ENCODE results near the gene PLA2G6.
"Not testable (repeated sequence)": the region's sequence is repeated elsewhere in the genome, so short reads cannot be mapped to it uniquely, and the experiment has no call there.

DNA sequence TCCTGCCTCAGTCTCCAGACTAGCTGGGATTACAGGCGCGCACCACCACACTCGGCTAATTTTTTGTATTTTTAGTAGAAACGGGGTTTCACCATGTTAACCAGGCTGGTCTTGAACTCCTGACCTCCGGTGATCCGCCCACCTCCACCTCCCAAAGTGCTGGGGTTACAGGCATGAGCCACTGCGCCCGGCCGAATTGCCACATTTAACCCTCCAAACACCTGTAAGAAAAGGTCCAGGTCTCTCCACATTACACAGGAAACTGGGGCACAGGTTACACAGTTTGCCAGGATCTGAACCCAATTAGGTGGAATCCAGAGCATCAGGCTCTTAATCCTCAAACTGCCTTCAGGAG is 4.1 kb downstream of the PLA2G6 start:
- TF ChIP-seq, protein P1, sequence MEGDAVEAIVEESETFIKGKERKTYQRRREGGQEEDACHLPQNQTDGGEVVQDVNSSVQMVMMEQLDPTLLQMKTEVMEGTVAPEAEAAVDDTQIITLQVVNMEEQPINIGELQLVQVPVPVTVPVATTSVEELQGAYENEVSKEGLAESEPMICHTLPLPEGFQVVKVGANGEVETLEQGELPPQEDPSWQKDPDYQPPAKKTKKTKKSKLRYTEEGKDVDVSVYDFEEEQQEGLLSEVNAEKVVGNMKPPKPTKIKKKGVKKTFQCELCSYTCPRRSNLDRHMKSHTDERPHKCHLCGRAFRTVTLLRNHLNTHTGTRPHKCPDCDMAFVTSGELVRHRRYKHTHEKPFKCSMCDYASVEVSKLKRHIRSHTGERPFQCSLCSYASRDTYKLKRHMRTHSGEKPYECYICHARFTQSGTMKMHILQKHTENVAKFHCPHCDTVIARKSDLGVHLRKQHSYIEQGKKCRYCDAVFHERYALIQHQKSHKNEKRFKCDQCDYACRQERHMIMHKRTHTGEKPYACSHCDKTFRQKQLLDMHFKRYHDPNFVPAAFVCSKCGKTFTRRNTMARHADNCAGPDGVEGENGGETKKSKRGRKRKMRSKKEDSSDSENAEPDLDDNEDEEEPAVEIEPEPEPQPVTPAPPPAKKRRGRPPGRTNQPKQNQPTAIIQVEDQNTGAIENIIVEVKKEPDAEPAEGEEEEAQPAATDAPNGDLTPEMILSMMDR (IDR thresholded peaks at IDR 0.05): not testable (repeated sequence)
- TF ChIP-seq POLR2A (IDR thresholded peaks at IDR 0.05): not testable (repeated sequence)
